Adrenal gland (tissue), 12 donors: Measurements from ENCODE around the gene KCP. TPM values are rescaled to one million over a fixed set of nuclear protein-coding genes. Genes with fewer than 3 reads are reported as not detected.
A peak's percentile ranks its signal among the peaks of the same experiment; 100 is the strongest.

Experiments used
- DNase-seq, 7 donors: peaks; one replicate each; pipeline ENCODE4 v3.0.0-alpha.2; 2019 to 2020
- H3K27ac ChIP-seq, 5 donors: fragments of 200-600 bp; sonication (generic) in 4 of 5; 1 replicate in 3 of 5; 2 replicates in 2 of 5; pipeline versions ENCODE4 v1.5.1 to v1.8.0; 2016 to 2020; ENCODE audit warnings: mild to moderate bottlenecking in 1 of 5
- H3K27me3 ChIP-seq: fragments of 200-600 bp; 2 replicates; pipeline ENCODE4 v1.8.0; 2021
- H3K36me3 ChIP-seq, 2 donors: fragments of 200-600 bp; replicated peaks in 1 of 2; 1 replicate in 1 of 2; 2 replicates in 1 of 2; pipeline versions ENCODE4 v1.5.1 to v1.8.0; 2018 to 2022
- H3K4me1 ChIP-seq, 2 donors: fragments of 200-600 bp; replicated peaks in 1 of 2; 1 replicate in 1 of 2; 2 replicates in 1 of 2; pipeline versions ENCODE4 v1.5.1 to v1.8.0; 2018 to 2021
- H3K4me3 ChIP-seq, 4 donors: fragments of 200-600 bp; sonication (generic) in 3 of 4; one replicate each; pipeline ENCODE4 v1.5.1; 2016 to 2018
- H3K9me3 ChIP-seq, 3 donors: fragments of 200-600 bp; sonication (generic) in 1 of 3; replicated peaks in 1 of 3; 1 replicate in 2 of 3; 2 replicates in 1 of 3; pipeline versions ENCODE4 v1.5.1 to v1.8.0; 2016 to 2021
- CTCF ChIP-seq, 6 experiments: fragments of 450-650 bp in 4 of 6; fragments of 200-600 bp in 2 of 6; sonication (generic) in 1 of 6; IDR thresholded peaks; 1 replicate in 5 of 6; 2 replicates in 1 of 6; pipeline versions ENCODE4 v1.5.1 to v1.8.0; 2016 to 2021; ENCODE audit warnings: antibody characterized with exemption in 6 of 6, mild to moderate bottlenecking in 2 of 6, moderate library complexity in 1 of 6
- POLR2A ChIP-seq, 2 donors: fragments of 450-650 bp; IDR thresholded peaks; one replicate each; pipeline ENCODE4 v1.6.1; 2017; ENCODE audit warnings: antibody characterized with exemption in 2 of 2, mild to moderate bottlenecking in 2 of 2, moderate library complexity in 1 of 2
- whole genome bisulfite sequencing, 4 donors: extraction: QIAGEN DNeasy Blood & Tissue Kit in 2 of 4; methylation state at CpG; one replicate each; pipeline versions ENCODE4 v1.1.5 to v1.1.7; 2013 to 2017; 5-methylcytosine and 5-hydroxymethylcytosine counted together
- intact Hi-C, 2 donors: fragments of 100-400 bp; cut with DNase I; formaldehyde crosslinking; loops; one replicate each; pipeline versions ENCODE4 v1.14.1 to v1.15.0; 2022 to 2023
- polyA plus RNA-seq, 3 donors: library from polyadenylated mRNA; stranded (reverse); fragments of 200-250 nt in 2 of 3; fragments of 350-450 nt in 1 of 3; fragmentation: Illumina TruSeq in 1 of 3; extraction: RNeasy Lipid Tissue Mini Kit (QIAGEN cat#74804) in 1 of 3; gene quantifications; one replicate each; pipeline ENCODE4 v1.2.3, GENCODE V29; 2013 to 2014
- total RNA-seq, 9 donors: library from RNA; depleted of rRNA in 4 of 9; stranded (reverse); fragments of >200 nt in 4 of 9; fragments of 120-200 nt in 1 of 9; fragmentation: NEBNext Ultra II Directional in 1 of 9; extraction: Animal tissue kit (Norgen Biotek cat#: 25700) in 1 of 9; gene quantifications; one replicate each; pipeline versions ENCODE4 v1.1.0 to v1.2.4, GENCODE V29; 2013 to 2023
- donor health status: healthy with polysubstance abuse.
- donor health status: Bipolar disorder and iron deficiency.
- donor health status: DM: yes; HTN: yes; CAD: no.
- donor health status: DM: no; HTN: no; CAD: no.
- donor health status: DM: no; HTN: no; CAD: no.
- donor health status: DM: yes; HTN: yes; CAD: no.

KCP gene
- total and polyA plus RNA-seq, 12 donors = 0.11 to 8.0 (median 0.37) TPM; not detected in 3

GRCh38 chr7:128882134-128882533, 28.4 kb downstream of the KCP start:
- WGBS, 4 donors = 81 to 89% (median 83%) methylated on average over 8 of the region's 8 CpGs
- Histone ChIP-seq H3K27me3 (no peaks in the 10 kb centered on the region), H3K27ac (no peak overlapping the region), H3K9me3 (no peaks in the 10 kb centered on the region), H3K4me1 (no peaks in the 10 kb centered on the region), H3K36me3 (no peaks in the 10 kb centered on the region), H3K4me3 (no peak overlapping the region)
- intact Hi-C loops = loop anchor here in 1 of 2 donors (5.0 kb wide), 2 partner anchors 270 to 410 kb away; no protein-coding TSS in a partner anchor
- no peak for DNase-seq
- TF ChIP-seq CTCF (IDR thresholded peaks at IDR 0.05) (no peak), POLR2A (IDR thresholded peaks at IDR 0.05) (no peak)

GRCh38 chr7:128881458-128882125, 28.9 kb downstream of the KCP start:
- intact Hi-C loops = loop anchor here in 1 of 2 donors (5.0 kb wide), 2 partner anchors 269 to 409 kb away; no protein-coding TSS in a partner anchor
- no peak for TF ChIP-seq POLR2A (IDR thresholded peaks at IDR 0.05)
- TF ChIP-seq CTCF (IDR thresholded peaks at IDR 0.05) = no peak
- 74 to 84% (median 79%) methylated on average over 6 to 10 of the region's 10 CpGs for WGBS, 4 donors
- Histone ChIP-seq H3K27me3 (no peaks in the 10 kb centered on the region), H3K27ac (no peak overlapping the region), H3K36me3 (no peaks in the 10 kb centered on the region), H3K4me3 (no peak overlapping the region), H3K4me1 (no peaks in the 10 kb centered on the region), H3K9me3 (no peaks in the 10 kb centered on the region)
- DNase-seq = no peak

GRCh38 chr7:128880791-128881457, 29.6 kb downstream of the KCP start:
- Histone ChIP-seq H3K4me3 (no peak overlapping the region), H3K36me3 (no peaks in the 10 kb centered on the region), H3K4me1 (no peaks in the 10 kb centered on the region), H3K9me3 (no peaks in the 10 kb centered on the region), H3K27me3 (no peaks in the 10 kb centered on the region), H3K27ac (no peak overlapping the region)
- no peak for DNase-seq
- 67 to 68% (median 67%) methylated on average over 7 to 11 of the region's 11 CpGs for WGBS, 4 donors
- TF ChIP-seq POLR2A (IDR thresholded peaks at IDR 0.05) = no peak
- intact Hi-C loops = loop anchor here in 1 of 2 donors (5.0 kb wide), 2 partner anchors 269 to 409 kb away; no protein-coding TSS in a partner anchor

GRCh38 chr7:128879939-128880746, 30.4 kb downstream of the KCP start:
- intact Hi-C loops = loop anchor here in 1 of 2 donors (5.0 kb wide), 2 partner anchors 268 to 408 kb away; no protein-coding TSS in a partner anchor
- DNase-seq = peak; percentile 58 to 85 (median 76)
- Histone ChIP-seq H3K4me1 (no peaks in the 10 kb centered on the region), H3K27ac (no peak overlapping the region), H3K27me3 (no peaks in the 10 kb centered on the region), H3K36me3 (no peaks in the 10 kb centered on the region), H3K4me3 (no peak overlapping the region), H3K9me3 (no peaks in the 10 kb centered on the region)
- no peak for TF ChIP-seq POLR2A (IDR thresholded peaks at IDR 0.05)
- peak; percentile 45 to 87 (median 80) for TF ChIP-seq CTCF (IDR thresholded peaks at IDR 0.05)
- WGBS, 4 donors = 39 to 70% (median 49%) methylated on average over 10 to 31 of the region's 31 CpGs
